GM19324 (cell line): ENCODE measurements around the gene TMEM161B.
"Not testable (repeated sequence)": the region's sequence is repeated elsewhere in the genome, so short reads cannot be mapped to it uniquely, and the experiment has no call there.

ENCODE experiments used
- ATAC-seq: cut with Tn5 transposase; IDR thresholded peaks from one replicate; pipeline ENCODE4 v1.9.1; 2021; ENCODE audit warnings: mild to moderate bottlenecking, moderate library complexity; ENCODE audit not compliant: unreplicated experiment, low FRiP score

Gene TMEM161B

DNA sequence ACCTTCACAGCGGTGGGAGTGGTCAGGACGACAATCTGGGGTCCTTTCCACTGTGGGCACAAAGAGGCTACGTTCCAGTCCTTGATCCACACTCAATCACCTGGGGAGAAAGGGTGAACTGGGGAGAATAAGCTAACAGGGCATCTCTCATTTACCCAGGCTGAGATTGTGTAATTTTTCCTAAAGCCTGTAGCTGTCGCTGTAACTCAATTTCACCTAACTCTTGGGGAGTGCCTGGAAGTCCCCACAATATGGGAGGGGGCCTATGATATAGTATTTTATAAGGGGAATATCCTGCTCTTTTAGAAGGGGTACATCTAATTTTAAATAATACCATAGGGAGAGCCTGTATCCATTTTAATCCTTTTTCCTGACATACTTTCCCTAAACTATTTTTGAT is 79.2 kb downstream of the TMEM161B start:
- ATAC-seq = not testable (repeated sequence)

DNA sequence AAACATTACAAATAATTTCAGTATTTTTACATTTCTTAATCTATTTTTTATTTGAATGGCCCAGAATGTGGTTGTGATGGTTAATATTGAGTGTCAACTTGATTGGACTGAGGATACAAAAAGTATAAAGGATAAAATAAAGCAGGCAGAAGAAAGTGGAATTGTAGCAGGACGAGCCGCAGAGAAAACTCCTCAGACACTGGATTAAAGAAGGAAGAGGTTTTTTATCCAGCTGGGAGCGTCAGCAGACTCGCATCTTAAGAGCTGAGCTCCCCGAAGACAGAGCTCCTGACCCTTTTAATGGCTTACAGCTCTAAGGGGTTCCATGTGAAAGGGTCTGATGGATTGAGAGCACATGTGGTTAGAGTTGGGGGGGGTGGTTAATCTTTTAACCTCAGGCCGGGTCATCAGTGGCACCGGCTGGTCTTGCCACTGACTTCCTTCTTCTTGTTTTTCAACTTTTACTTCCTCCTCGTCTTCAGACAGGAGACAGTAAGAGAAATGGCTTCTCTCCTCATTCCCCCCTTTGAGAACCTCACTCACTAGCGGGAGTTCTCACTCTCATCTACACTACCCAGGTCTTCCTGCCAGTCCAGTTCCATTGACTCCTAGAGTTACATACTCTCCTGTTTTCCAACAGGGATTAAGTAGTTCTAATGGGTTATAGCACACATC is 80.0 kb downstream of the TMEM161B start:
- ATAC-seq = no peak

DNA sequence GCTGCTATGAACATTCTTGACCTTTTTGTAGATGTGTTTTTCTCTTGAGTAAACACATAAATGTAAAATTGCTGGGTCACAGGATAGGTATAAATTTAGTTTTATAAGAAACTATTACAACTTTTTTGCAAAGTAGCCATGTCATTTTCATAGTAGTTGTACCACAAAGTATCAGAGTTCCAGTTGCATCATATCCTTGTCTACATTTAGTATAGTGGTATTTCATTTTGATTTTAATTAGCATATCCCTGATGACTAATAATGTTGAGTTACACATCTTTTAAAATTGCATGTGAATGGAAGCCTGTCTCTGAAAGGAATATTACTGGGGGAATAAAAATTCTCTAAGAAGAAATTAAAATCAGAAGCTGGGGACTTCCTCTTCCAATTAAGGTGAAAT is 85.4 kb downstream of the TMEM161B start:
- no peak for ATAC-seq

DNA sequence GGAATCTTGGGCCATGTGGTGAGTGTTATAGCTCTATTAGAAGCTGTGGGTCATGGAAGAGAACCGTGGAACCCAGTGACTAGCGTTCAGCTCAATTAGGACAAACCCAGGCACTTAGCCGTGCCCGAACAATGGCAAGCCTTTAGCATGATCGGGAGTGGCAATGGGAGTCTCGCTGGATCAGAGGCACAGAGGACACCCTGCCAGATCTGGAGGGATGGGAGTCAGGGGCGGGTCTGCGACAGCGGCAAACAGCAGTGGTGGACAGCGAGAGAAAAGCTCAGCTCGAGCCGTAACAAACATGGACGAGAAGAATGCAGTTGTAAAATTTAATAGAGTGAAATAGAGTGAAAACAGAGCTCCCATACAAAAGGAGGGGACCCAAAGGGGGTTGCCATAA is 91.2 kb downstream of the TMEM161B start:
- not testable (repeated sequence) for ATAC-seq

DNA sequence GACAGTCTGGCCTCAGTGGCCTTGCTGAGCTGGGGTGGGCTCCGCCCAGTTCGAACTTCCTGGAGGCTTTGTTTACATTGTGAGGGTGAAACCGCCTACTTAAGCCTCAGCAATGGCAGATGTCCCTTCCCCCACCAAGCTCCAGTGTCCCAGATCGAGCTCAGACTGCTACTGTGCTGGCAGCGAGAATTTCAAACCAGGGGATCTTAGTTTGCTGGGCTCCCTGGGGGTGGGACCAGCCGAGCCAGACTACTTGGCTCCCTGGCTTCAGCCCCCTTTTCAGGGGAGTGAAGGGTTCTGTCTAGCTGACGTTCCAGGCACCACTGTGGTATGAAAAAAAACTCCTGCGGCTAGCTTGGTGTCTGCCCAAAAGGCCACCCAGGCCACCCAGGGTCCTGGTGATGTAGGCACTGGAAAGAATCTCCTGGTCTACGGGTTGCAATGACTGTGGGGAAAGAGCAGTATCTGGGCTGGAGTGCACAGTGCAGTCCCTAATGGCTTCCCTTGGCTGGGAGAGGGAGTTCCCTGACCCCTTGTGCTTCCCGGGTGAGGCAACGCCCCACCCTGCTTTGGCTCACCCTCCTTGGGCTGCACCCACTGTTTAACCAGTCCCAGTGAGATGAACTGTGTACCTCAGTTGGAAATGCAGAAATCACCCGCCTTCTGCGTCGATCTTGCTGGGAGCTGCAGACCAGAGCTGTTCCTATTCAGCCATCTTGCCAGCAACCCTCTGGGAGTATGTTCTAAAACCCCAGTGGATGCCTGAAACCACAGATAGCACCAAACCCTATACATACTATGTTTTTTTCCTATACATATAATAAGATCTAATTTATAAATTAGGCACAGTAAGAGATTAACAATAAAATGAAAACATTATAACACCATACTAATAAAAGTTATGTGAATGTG is 95.5 kb downstream of the TMEM161B start:
- no peak for ATAC-seq

DNA sequence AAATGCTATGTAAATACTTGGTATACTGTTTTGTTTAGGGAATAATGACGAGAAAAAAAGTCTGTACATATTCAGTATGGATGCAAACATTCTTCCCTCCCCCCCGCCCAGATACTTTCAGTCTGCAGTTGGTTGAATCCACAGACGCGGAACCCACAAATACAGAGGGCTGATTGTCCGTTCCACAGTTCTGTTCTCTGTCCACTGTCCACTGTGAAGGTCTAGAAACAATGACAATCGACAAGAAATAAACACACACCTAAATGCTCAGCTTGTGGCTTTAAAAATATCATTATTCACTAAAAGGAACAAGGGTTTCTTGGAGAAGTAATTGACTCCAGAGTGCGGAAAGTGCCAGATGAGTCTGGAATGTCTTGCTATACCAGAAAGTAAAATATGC is 109.1 kb downstream of the TMEM161B start:
- no peak for ATAC-seq

DNA sequence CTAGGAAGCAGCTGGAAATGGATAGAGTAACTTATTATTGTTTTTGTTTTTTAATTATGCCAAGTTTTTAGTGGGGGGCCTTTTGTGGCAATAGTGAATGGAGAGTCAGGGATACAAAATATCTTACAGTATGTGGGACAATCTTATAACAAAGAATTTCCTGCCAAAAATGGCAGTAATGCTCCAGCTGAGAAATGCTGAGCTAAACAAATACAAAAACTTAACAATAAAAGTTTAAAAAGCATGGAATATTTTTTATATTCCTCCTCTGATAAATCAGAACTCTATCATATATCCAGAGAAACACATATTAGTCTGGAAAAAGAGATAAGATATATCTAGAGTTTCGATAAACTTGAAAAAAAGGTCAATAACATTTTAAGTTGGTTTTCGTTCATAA is 110.6 kb downstream of the TMEM161B start:
- no peak for ATAC-seq

DNA sequence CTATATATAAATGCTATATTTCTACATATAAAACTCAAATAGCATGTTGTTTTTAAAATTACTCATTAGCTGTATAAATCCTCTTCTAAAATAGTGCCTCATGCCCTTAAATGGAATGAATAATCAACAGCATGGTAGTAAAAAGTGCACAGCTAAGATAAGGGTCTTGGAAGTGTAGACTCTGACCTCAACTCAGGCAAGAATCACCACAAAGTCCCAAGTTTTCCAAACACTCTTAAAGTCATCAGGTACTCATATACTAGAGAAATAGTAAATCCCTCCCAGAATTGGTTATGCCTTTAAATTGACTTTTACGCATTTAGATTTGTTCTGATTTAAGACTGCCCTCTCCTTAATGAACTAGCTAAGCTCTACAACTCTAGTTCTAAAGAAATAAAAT is 113.8 kb downstream of the TMEM161B start:
- no peak for ATAC-seq

DNA sequence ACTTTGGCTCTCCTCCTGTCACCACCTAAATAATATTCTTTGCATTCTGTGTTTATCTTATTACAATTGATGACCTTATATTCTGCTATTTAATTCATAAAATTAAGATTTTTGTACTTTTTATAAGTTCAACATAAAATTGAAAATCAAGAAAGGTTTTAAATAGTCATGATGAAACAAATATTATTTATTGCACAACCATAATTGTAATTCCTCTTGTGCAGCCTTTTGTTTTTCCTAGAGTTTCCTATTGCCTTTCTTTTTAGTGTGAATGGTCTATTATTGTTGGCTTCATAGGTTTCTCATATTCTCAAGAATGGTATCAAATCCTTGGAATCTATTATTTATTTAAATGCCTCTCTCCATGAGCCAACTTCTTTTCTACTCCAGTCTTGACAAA is 117.9 kb downstream of the TMEM161B start:
- no peak for ATAC-seq

DNA sequence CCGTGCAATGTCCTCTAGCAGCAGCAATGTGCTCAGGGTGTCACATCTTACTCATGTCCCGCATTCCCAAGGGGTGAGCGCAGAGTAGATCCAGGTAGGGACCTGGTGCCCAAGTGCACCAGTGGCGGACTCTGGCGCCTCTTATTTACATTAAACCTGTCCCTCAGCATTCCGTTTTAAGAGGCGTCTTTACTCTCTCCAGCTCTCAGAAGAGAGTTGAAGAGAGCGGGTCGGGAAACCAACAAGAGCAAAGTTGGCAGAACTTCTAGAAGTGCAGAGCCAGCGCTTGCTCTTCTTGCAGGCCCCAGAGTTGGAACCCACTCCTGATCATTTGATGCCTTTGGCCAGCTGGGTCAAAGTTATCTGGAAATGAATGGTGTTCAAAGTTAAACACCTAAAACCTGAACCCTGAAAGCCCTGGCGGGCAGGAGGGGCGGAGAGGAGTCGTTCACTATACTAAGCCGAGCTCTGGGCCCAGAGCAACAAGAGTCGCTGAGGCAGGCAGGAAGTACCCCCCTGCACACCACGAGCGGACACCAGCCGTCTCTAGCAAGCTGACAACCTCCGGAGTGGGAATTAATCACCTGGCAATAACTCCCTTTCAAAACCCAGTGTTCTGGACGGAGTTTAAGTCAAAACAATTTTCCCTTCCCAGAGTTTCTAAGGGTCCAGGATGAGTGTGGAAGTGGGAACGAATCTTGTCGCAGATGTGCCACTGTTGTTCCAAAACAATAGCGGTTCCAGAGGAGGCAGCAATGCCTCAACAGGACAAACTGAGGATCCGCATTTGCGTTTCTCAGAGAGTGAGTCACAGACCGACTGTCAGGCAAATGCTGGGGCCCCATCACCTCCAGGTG is 122.8 kb downstream of the TMEM161B start:
- ATAC-seq = no peak

DNA sequence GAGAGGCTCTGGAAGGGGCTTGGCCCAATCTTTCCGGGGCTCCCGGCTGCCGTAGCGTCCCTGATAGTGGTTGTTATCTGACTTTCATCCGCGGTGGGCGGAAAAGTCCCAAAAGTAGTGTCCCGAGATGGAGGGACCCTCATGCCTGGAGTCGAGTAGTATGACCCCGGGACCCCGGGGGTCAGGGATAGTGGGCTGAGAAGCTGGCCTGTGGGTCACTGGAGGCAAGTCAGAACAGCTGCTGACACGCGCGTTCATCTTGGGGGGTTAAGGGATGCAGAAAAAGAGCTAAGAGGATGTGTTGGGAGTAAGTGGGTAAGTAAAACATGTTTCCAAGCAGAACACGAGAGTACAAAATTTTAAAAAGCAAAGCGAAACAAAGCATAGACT is 123.4 kb downstream of the TMEM161B start:
- no peak for ATAC-seq
